GM21447 (cell line): Measurements from ENCODE around the gene TNFRSF25.
"Not testable (repeated sequence)": the region's sequence is repeated elsewhere in the genome, so short reads cannot be mapped to it uniquely, and the experiment has no call there.

Experiments used
- ATAC-seq: cut with Tn5 transposase; IDR thresholded peaks from one replicate; pipeline ENCODE4 v1.9.1; 2021; ENCODE audit not compliant: unreplicated experiment

TNFRSF25 gene

GRCh38 chr1:6437012-6437700 lies 28.8 kb downstream of the TNFRSF25 start:
- ATAC-seq, result not testable (repeated sequence)

- not testable (repeated sequence) for ATAC-seq
These were observed 29.7 kb downstream of the TNFRSF25 start for GRCh38 chr1:6436277-6436676.

- no peak for ATAC-seq
These were observed 30.4 kb downstream of the TNFRSF25 start for GRCh38 chr1:6435547-6435946.

GRCh38 chr1:6435129-6435528 lies 30.8 kb downstream of the TNFRSF25 start:
- ATAC-seq, result no peak

- ATAC-seq, result no peak
These were observed 31.8 kb downstream of the TNFRSF25 start for GRCh38 chr1:6434186-6434585.

GRCh38 chr1:6431645-6432579 lies 34.1 kb downstream of the TNFRSF25 start:
- ATAC-seq, result not testable (repeated sequence)

GRCh38 chr1:6429660-6430411 lies 36.1 kb downstream of the TNFRSF25 start:
- not testable (repeated sequence) for ATAC-seq

- ATAC-seq, result not testable (repeated sequence)
These were observed 37.5 kb downstream of the TNFRSF25 start for GRCh38 chr1:6428453-6428852.

GRCh38 chr1:6427441-6428390 lies 38.3 kb downstream of the TNFRSF25 start:
- no peak for ATAC-seq

GRCh38 chr1:6426972-6427350 lies 39.0 kb downstream of the TNFRSF25 start:
- no peak for ATAC-seq

GRCh38 chr1:6426277-6426971 lies 39.5 kb downstream of the TNFRSF25 start:
- no peak for ATAC-seq

GRCh38 chr1:6425658-6426057 lies 40.3 kb downstream of the TNFRSF25 start:
- no peak for ATAC-seq

- no peak for ATAC-seq
These were observed 41.1 kb downstream of the TNFRSF25 start, which contains the start of gene ESPN for GRCh38 chr1:6424619-6425593. Gene ESPN (plus strand): TSS chr1:6424776. CDS start chr1:6424956, 180 bp downstream.

- ATAC-seq, result no peak
These were observed 41.9 kb downstream of the TNFRSF25 start for GRCh38 chr1:6424000-6424565.

GRCh38 chr1:6423321-6423999 lies 42.5 kb downstream of the TNFRSF25 start:
- ATAC-seq, result no peak

- ATAC-seq, result no peak
These were observed 44.7 kb downstream of the TNFRSF25 start for GRCh38 chr1:6421266-6421665.

- ATAC-seq, result no peak
These were observed 45.4 kb downstream of the TNFRSF25 start for GRCh38 chr1:6420454-6421042.
